Measurements from ENCODE around the gene LDLRAD4.
"Not testable (repeated sequence)": the region's sequence is repeated elsewhere in the genome, so short reads cannot be mapped to it uniquely, and the experiment has no call there.

Gene LDLRAD4

GRCh38 chr18:13324880-13325279 lies 106.3 kb downstream of the LDLRAD4 start:
- DNase-seq (ENCODE audit: extremely low read depth in 1 of 2, low read depth in 1 of 2), result no peak

- DNase-seq (ENCODE audit: extremely low read depth in 1 of 2, low read depth in 1 of 2), result no peak
Measured at GRCh38 chr18:13328213-13328612, 109.7 kb downstream of the LDLRAD4 start.

- DNase-seq (ENCODE audit: extremely low read depth in 1 of 2, low read depth in 1 of 2), result no peak
Measured at GRCh38 chr18:13330996-13331395, 112.4 kb downstream of the LDLRAD4 start.

- no peak for DNase-seq (ENCODE audit: extremely low read depth in 1 of 2, low read depth in 1 of 2)
Measured at GRCh38 chr18:13331846-13332245, 113.3 kb downstream of the LDLRAD4 start.

GRCh38 chr18:13332874-13333273 lies 114.3 kb downstream of the LDLRAD4 start:
- no peak for DNase-seq (ENCODE audit: extremely low read depth in 1 of 2, low read depth in 1 of 2)

GRCh38 chr18:13335903-13336302 lies 117.3 kb downstream of the LDLRAD4 start:
- DNase-seq (ENCODE audit: extremely low read depth in 1 of 2, low read depth in 1 of 2), result no peak

GRCh38 chr18:13336841-13337240 lies 118.3 kb downstream of the LDLRAD4 start:
- no peak for DNase-seq (ENCODE audit: extremely low read depth in 1 of 2, low read depth in 1 of 2)

- DNase-seq (ENCODE audit: extremely low read depth in 1 of 2, low read depth in 1 of 2), result no peak
Measured at GRCh38 chr18:13337369-13337768, 118.8 kb downstream of the LDLRAD4 start.

GRCh38 chr18:13338318-13338717 lies 119.8 kb downstream of the LDLRAD4 start:
- DNase-seq (ENCODE audit: extremely low read depth in 1 of 2, low read depth in 1 of 2), result no peak

- no peak for DNase-seq (ENCODE audit: extremely low read depth in 1 of 2, low read depth in 1 of 2)
Measured at GRCh38 chr18:13339653-13340052, 121.1 kb downstream of the LDLRAD4 start.

GRCh38 chr18:13346449-13346848 lies 127.9 kb downstream of the LDLRAD4 start:
- DNase-seq (ENCODE audit: extremely low read depth in 1 of 2, low read depth in 1 of 2), result not testable (repeated sequence)

GRCh38 chr18:13353084-13353823 lies 134.7 kb downstream of the LDLRAD4 start:
- no peak for DNase-seq (ENCODE audit: extremely low read depth in 1 of 2, low read depth in 1 of 2)

- DNase-seq (ENCODE audit: extremely low read depth in 1 of 2, low read depth in 1 of 2), result no peak
Measured at GRCh38 chr18:13354402-13354801, 135.8 kb downstream of the LDLRAD4 start.

GRCh38 chr18:13356032-13356431 lies 137.5 kb downstream of the LDLRAD4 start:
- no peak for DNase-seq (ENCODE audit: extremely low read depth in 1 of 2, low read depth in 1 of 2)

GRCh38 chr18:13357289-13357688 lies 138.7 kb downstream of the LDLRAD4 start:
- no peak for DNase-seq (ENCODE audit: extremely low read depth in 1 of 2, low read depth in 1 of 2)

- DNase-seq (ENCODE audit: extremely low read depth in 1 of 2, low read depth in 1 of 2), result no peak
Measured at GRCh38 chr18:13359210-13359609, 140.7 kb downstream of the LDLRAD4 start.

- DNase-seq (ENCODE audit: extremely low read depth in 1 of 2, low read depth in 1 of 2), result no peak
Measured at GRCh38 chr18:13361431-13361830, 142.9 kb downstream of the LDLRAD4 start.

- DNase-seq (ENCODE audit: extremely low read depth in 1 of 2, low read depth in 1 of 2), result no peak
Measured at GRCh38 chr18:13362051-13362450, 143.5 kb downstream of the LDLRAD4 start.

GRCh38 chr18:13362607-13363006 lies 144.0 kb downstream of the LDLRAD4 start:
- no peak for DNase-seq (ENCODE audit: extremely low read depth in 1 of 2, low read depth in 1 of 2)

GRCh38 chr18:13363359-13363758 lies 144.8 kb downstream of the LDLRAD4 start:
- DNase-seq (ENCODE audit: extremely low read depth in 1 of 2, low read depth in 1 of 2), result no peak

GRCh38 chr18:13364721-13365205 lies 146.2 kb downstream of the LDLRAD4 start:
- DNase-seq (ENCODE audit: extremely low read depth in 1 of 2, low read depth in 1 of 2), result no peak

GRCh38 chr18:13366131-13366530 lies 147.6 kb downstream of the LDLRAD4 start:
- DNase-seq (ENCODE audit: extremely low read depth in 1 of 2, low read depth in 1 of 2), result no peak

- no peak for DNase-seq (ENCODE audit: extremely low read depth in 1 of 2, low read depth in 1 of 2)
Measured at GRCh38 chr18:13366541-13366940, 148.0 kb downstream of the LDLRAD4 start.
